Kidney epithelial cell (primary cell): ENCODE results near the gene RAB17. TPM values are rescaled to one million over a fixed set of nuclear protein-coding genes. Genes with fewer than 3 reads are reported as not detected.

Experiments used
- DNase-seq: peaks from one replicate; pipeline ENCODE4 v3.0.0-alpha.2; 2010; ENCODE audit warnings: low read depth
- H3K27me3 ChIP-seq: 2 replicates; pipeline ENCODE4 v1.6.0; 2011; ENCODE audit warnings: low read length; ENCODE audit not compliant: control insufficient read depth, insufficient read depth
- H3K36me3 ChIP-seq: 2 replicates; pipeline ENCODE4 v1.5.1; 2011; ENCODE audit warnings: low read length; ENCODE audit not compliant: control insufficient read depth, insufficient read depth
- H3K4me3 ChIP-seq: 2 replicates; pipeline ENCODE4 v1.5.1; 2011; ENCODE audit warnings: low read depth, mild to moderate bottlenecking, control low read depth, low read length
- total RNA-seq: library from RNA; depleted of rRNA; stranded (reverse); fragments of >200 nt; gene quantifications from 2 replicates; pipeline ENCODE4 v1.2.3, GENCODE V29; 2015
- TF ChIP-seq, protein P1 (sequence below): IDR thresholded peaks from 2 replicates; pipeline ENCODE4 v1.5.1; 2011; ENCODE audit warnings: mild to moderate bottlenecking, moderate library complexity, low read length, control low read depth, inconsistent platforms; ENCODE audit not compliant: insufficient read depth, poor library complexity, severe bottlenecking

RAB17 gene
- total RNA-seq, 1 donor from 2014 or later, result 12.1 TPM

DNA sequence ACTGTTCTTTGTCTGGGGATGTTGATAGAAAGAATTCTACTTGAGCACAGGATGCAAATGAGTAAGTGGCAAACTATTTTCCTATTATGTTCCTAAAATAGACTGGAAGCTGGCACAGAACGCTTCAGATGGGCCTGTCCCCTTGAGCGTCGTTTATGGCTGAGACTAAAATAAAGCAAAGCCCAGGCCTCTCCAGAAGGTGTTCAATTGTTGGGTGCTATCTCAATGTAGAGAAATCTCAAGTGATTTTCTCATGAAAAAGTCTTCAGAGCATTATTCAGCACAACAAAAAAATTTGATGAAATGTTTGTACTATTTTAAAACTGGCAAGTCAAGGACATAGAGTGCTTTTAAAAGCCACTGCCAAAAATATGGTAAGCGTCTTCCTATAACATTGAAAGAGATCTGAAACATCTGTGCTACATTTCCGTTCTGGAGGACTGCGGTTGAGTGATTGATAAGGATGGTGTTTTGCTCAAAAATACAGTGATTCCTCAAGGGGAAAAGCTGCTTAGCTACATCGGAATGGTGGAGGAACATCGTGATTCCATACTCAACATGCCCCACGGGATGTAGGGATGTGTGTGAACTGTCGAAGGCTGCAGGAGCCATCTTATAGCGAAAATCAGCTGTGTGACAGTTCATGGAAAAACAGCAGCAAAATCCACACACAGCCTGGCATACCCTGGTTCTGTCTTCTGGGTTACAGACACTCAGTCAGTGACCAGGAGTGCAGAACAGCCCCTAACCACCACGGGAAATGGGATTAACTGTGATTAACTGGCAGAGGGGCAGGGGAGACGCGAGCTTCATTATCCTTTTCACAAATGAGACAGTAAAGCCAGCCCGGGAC is 26.4 kb upstream of the RAB17 start:
- H3K4me3 ChIP-seq, result no peak overlapping the region
- TF ChIP-seq, protein P1, sequence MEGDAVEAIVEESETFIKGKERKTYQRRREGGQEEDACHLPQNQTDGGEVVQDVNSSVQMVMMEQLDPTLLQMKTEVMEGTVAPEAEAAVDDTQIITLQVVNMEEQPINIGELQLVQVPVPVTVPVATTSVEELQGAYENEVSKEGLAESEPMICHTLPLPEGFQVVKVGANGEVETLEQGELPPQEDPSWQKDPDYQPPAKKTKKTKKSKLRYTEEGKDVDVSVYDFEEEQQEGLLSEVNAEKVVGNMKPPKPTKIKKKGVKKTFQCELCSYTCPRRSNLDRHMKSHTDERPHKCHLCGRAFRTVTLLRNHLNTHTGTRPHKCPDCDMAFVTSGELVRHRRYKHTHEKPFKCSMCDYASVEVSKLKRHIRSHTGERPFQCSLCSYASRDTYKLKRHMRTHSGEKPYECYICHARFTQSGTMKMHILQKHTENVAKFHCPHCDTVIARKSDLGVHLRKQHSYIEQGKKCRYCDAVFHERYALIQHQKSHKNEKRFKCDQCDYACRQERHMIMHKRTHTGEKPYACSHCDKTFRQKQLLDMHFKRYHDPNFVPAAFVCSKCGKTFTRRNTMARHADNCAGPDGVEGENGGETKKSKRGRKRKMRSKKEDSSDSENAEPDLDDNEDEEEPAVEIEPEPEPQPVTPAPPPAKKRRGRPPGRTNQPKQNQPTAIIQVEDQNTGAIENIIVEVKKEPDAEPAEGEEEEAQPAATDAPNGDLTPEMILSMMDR, result no peak
- no peaks in the 10 kb centered on the region for H3K36me3 ChIP-seq
- DNase-seq, result no peak
- H3K27me3 ChIP-seq, result no peaks in the 10 kb centered on the region

DNA sequence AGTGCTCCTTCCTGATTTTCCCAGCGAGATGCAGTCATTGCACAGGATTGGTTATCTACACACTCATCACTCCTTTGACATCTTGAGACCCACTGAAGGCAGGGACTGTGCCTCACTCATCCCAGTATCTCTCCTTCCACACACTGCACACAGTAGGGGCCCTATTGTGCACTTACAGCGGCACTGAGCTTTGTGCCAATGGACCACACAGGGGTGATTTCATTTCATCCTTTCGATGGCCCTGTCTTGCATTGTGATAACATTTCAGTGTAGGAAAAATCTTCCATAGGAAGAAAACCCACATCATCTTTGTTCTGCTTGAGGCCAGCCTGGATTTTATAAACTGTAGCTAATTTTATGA is 25.8 kb upstream of the RAB17 start:
- no peak overlapping the region for H3K4me3 ChIP-seq
- no peaks in the 10 kb centered on the region for H3K36me3 ChIP-seq
- TF ChIP-seq, protein P1, result no peak

DNA sequence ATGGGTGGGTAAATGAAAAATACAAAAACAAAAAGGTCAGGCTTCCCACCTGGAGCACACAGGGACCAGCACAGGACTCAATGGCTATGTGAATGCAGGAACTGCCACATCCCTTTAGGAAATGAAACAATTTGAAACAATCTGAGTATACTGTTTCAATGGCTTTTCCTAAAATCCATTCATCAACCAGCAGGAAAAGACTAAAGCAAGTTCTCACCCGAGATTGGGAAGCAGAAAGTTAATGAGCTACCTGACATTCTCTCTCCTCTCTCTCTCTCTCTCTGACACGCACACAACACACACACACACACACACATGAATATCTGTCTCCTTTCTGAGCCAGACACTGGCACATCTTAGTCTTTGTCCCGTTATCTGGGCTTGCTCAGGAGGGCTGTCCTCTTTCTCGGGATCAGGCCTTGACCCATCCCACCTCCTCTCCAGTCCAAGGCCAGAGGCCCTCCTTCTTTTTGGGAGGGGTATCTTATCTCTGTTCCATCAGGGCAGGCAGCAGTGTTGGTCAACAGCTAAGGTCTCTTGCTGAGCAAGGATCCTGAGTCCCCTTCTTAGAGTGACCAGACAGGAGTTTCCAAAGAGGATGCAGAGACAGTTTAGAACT is 25.2 kb upstream of the RAB17 start:
- TF ChIP-seq, protein P1, result no peak
- H3K4me3 ChIP-seq, result no peak overlapping the region
- H3K36me3 ChIP-seq, result no peaks in the 10 kb centered on the region
- H3K27me3 ChIP-seq, result no peaks in the 10 kb centered on the region
- no peak for DNase-seq

More for the DNA sequence above, 25.8 kb upstream of the RAB17 start:
- no peak for DNase-seq
- no peaks in the 10 kb centered on the region for H3K27me3 ChIP-seq

DNA sequence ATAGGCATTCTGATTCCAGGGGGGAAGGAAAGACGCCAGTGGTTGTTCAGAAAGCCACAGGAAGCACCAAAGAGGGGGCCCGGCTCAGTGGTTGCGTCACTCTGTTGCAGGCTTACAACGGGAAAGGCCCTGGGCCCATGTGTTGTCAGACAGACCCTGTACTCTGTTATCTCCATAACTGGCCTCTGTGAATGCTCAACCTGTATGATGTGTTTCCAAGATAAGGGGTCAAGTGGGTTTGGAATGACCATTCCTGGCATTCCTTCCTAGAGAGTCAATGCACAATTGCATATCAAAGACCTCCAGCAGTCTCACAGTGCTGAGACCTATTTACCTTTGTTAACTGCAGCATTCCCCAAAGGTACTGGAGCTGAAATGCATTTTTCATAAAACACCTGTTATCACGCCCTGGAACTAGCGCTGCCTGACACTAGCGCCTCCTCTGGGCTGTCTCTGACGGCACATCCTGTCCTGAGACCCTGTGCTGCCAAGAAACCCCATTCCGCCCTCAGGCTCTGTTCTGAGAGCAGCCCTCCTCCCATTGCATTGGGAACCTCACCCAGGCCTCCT is 23.7 kb upstream of the RAB17 start:
- peak; percentile 76 for DNase-seq
- no peaks in the 10 kb centered on the region for H3K36me3 ChIP-seq
- H3K4me3 ChIP-seq, result no peak overlapping the region
- TF ChIP-seq, protein P1, result peak; percentile 59
- no peaks in the 10 kb centered on the region for H3K27me3 ChIP-seq

DNA sequence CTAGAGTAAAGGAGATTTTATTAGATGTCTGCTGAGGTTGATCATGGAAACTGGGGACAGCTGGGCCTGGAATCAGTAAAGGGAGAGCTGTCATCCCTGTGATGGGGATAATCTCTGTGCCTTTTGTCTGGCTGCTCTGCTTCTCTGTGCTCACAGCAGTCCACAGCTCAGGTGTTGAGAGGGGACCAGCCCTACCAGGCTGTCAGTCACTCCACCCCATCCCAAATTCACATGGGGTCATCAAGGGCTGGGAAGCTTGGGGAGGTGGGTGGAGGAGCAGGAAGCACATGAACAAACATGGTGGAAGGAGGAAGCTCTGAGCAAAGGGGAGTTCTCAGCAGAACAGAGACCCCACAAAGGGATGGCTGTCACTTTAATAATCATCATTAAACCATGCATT is 23.1 kb upstream of the RAB17 start:
- H3K36me3 ChIP-seq, result no peaks in the 10 kb centered on the region
- no peak overlapping the region for H3K4me3 ChIP-seq
- no peaks in the 10 kb centered on the region for H3K27me3 ChIP-seq
- DNase-seq, result no peak
- TF ChIP-seq, protein P1, result no peak
